Stomach (tissue), 4 donors: ENCODE results near the gene SIK3.

Source experiments
- CTCF ChIP-seq, 7 experiments: fragments of 450-650 bp in 4 of 7; fragments of 200-600 bp in 3 of 7; sonication (generic) in 3 of 7; IDR thresholded peaks; one replicate each; pipeline ENCODE4 v1.5.1; 2016 to 2019; ENCODE audit warnings: antibody characterized with exemption in 7 of 7, control low read depth in 2 of 7, mild to moderate bottlenecking in 1 of 7
- EP300 ChIP-seq: sonication (generic); formaldehyde crosslinking; IDR thresholded peaks from one replicate; pipeline ENCODE4 v1.6.1; 2017; ENCODE audit warnings: antibody characterized with exemption
- POLR2A ChIP-seq, 4 donors: fragments of 450-650 bp; IDR thresholded peaks; one replicate each; pipeline ENCODE4 v1.6.1; 2016; ENCODE audit warnings: antibody characterized with exemption in 4 of 4, control low read depth in 2 of 4, mild to moderate bottlenecking in 1 of 4, moderate library complexity in 1 of 4

DNA sequence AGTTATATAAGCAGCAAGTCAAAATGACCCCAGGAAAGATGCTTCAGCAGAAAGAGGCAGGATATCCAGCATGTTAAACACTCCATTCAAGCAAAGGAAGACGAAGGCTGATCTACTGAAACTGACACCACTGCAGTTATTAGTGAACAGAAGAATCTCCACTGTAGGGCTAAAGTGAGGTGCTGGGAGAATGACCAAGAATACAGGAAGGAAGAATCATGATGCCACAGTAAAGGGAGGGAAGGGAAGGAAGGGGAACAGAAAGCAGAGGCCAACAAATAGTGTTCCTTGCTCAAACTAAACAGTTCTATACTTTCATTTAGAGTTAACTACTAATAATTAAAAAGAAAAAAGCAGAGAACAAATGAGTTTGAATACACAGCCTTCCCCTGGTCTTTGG is 92.5 kb downstream of the SIK3 start:
- no peak for TF ChIP-seq CTCF (IDR thresholded peaks at IDR 0.05)
- TF ChIP-seq POLR2A (IDR thresholded peaks at IDR 0.05) = no peak
- no peak for TF ChIP-seq EP300
